H9 (cell line): ENCODE results near the gene NDUFA11. TPM values are rescaled to one million over a fixed set of nuclear protein-coding genes. Genes with fewer than 3 reads are reported as not detected.

Source experiments
- DNase-seq: peaks from one replicate; pipeline ENCODE4 v3.0.0-alpha.2; 2017
- H2AFZ ChIP-seq: one replicate; pipeline ENCODE4 v1.6.1; 2013; ENCODE audit warnings: mild to moderate bottlenecking, low read length, control low read depth, moderate library complexity
- H2AK5ac ChIP-seq: 2 replicates; pipeline ENCODE4 v1.6.1; 2013; ENCODE audit warnings: low read length, control low read depth, mixed read lengths; ENCODE audit not compliant: insufficient read length
- H2BK120ac ChIP-seq: one replicate; pipeline ENCODE4 v1.6.1; 2013; ENCODE audit warnings: low read depth, mild to moderate bottlenecking, low read length, control low read depth, inconsistent platforms; ENCODE audit not compliant: poor library complexity, severe bottlenecking
- H2BK12ac ChIP-seq: 2 replicates; pipeline ENCODE4 v1.6.1; 2013; ENCODE audit warnings: low read length, control low read depth, mixed read lengths, low read depth; ENCODE audit not compliant: insufficient read length
- H2BK15ac ChIP-seq: 2 replicates; pipeline ENCODE4 v1.6.1; 2013; ENCODE audit warnings: low read depth, low read length, control low read depth
- H2BK20ac ChIP-seq: one replicate; pipeline ENCODE4 v1.6.1; 2013; ENCODE audit warnings: low read depth, mild to moderate bottlenecking, low read length, control low read depth, inconsistent platforms; ENCODE audit not compliant: poor library complexity, severe bottlenecking
- H2BK5ac ChIP-seq: 2 replicates; pipeline ENCODE4 v1.6.1; 2013; ENCODE audit warnings: low read length, control low read depth, mixed read lengths; ENCODE audit not compliant: insufficient read length
- H3K14ac ChIP-seq: 2 replicates; pipeline ENCODE4 v1.6.1; 2013; ENCODE audit warnings: low read length, control low read depth; ENCODE audit not compliant: insufficient read depth
- H3K18ac ChIP-seq: 2 replicates; pipeline ENCODE4 v1.6.1; 2013; ENCODE audit warnings: low read depth, mild to moderate bottlenecking, mixed read lengths, low read length, control low read depth; ENCODE audit not compliant: insufficient read length
- H3K23ac ChIP-seq: 2 replicates; pipeline ENCODE4 v1.6.1; 2013; ENCODE audit warnings: low read length, control low read depth, mixed read lengths, low read depth; ENCODE audit not compliant: insufficient read length
- H3K23me2 ChIP-seq: 2 replicates; pipeline ENCODE4 v1.6.1; 2013; ENCODE audit warnings: low read depth, mild to moderate bottlenecking, mixed read lengths, low read length, control low read depth; ENCODE audit not compliant: insufficient read length, poor library complexity, severe bottlenecking
- H3K27ac ChIP-seq: 2 replicates; pipeline ENCODE4 v1.5.1; 2013; ENCODE audit warnings: low read length, control low read depth, mixed read lengths, low read depth; ENCODE audit not compliant: insufficient read length
- H3K27me3 ChIP-seq: 2 replicates; pipeline ENCODE4 v1.6.1; 2013; ENCODE audit warnings: low read length, control low read depth, inconsistent platforms; ENCODE audit not compliant: insufficient read depth
- H3K4ac ChIP-seq: 2 replicates; pipeline ENCODE4 v1.6.1; 2013; ENCODE audit warnings: low read depth, mild to moderate bottlenecking, control low read depth, inconsistent platforms, low read length, moderate library complexity
- H3K4me1 ChIP-seq: 2 replicates; pipeline ENCODE4 v1.6.1; 2013; ENCODE audit warnings: low read length, control low read depth, inconsistent platforms; ENCODE audit not compliant: insufficient read depth
- H3K4me2 ChIP-seq: 2 replicates; pipeline ENCODE4 v1.6.1; 2013; ENCODE audit warnings: low read length, control low read depth, mixed read lengths; ENCODE audit not compliant: insufficient read length, insufficient read depth
- H3K56ac ChIP-seq: 2 replicates; pipeline ENCODE4 v1.6.1; 2013; ENCODE audit warnings: low read depth, mild to moderate bottlenecking, mixed read lengths, low read length, control low read depth; ENCODE audit not compliant: insufficient read length
- H3K79me1 ChIP-seq: 2 replicates; pipeline ENCODE4 v1.6.1; 2013; ENCODE audit warnings: low read depth, mild to moderate bottlenecking, moderate library complexity, low read length, control low read depth, inconsistent platforms; ENCODE audit not compliant: insufficient read depth, poor library complexity, severe bottlenecking
- H3K79me2 ChIP-seq: 2 replicates; pipeline ENCODE4 v1.6.1; 2013; ENCODE audit warnings: low read length, control low read depth, inconsistent platforms; ENCODE audit not compliant: insufficient read depth
- H3K9ac ChIP-seq: 2 replicates; pipeline ENCODE4 v1.6.1; 2013; ENCODE audit warnings: low read length, control low read depth, mixed read lengths; ENCODE audit not compliant: insufficient read length; ENCODE audit errors: extremely low read depth
- H3K9me3 ChIP-seq: one replicate; pipeline ENCODE4 v1.6.1; 2013; ENCODE audit warnings: low read depth, low read length, inconsistent platforms; ENCODE audit not compliant: control insufficient read depth
- H3T11ph ChIP-seq: one replicate; pipeline ENCODE4 v1.6.1; 2013; ENCODE audit warnings: mild to moderate bottlenecking, low read length, control low read depth, inconsistent platforms
- H4K20me1 ChIP-seq: one replicate; pipeline ENCODE4 v1.6.1; 2013; ENCODE audit not compliant: control insufficient read depth, insufficient read length, insufficient read depth
- H4K5ac ChIP-seq: 2 replicates; pipeline ENCODE4 v1.6.1; 2013; ENCODE audit warnings: low read depth, mild to moderate bottlenecking, mixed read lengths, low read length, control low read depth; ENCODE audit not compliant: insufficient read length
- H4K8ac ChIP-seq: replicated peaks from 2 replicates; pipeline ENCODE4 v1.6.1; 2013; ENCODE audit warnings: low read length, control low read depth, mixed read lengths, low read depth; ENCODE audit not compliant: insufficient read length
- H4K91ac ChIP-seq: 2 replicates; pipeline ENCODE4 v1.6.1; 2013; ENCODE audit warnings: low read depth, mild to moderate bottlenecking, moderate library complexity, mixed read lengths, low read length, control low read depth; ENCODE audit not compliant: insufficient read length
- H3K27ac Mint-ChIP-seq, 3 experiments: 2 replicates in 2 of 3; 3 replicates in 1 of 3; pipeline ENCODE4 v1.8.0; 2020 to 2021; ENCODE audit warnings: mixed read lengths in 3 of 3, mild to moderate bottlenecking in 1 of 3, moderate library complexity in 1 of 3
- H3K27me3 Mint-ChIP-seq: 2 replicates; pipeline ENCODE4 v1.8.0; 2021; ENCODE audit warnings: low read depth, mild to moderate bottlenecking, moderate library complexity, mixed read lengths
- H3K36me3 Mint-ChIP-seq, 3 experiments: 2 replicates in 2 of 3; 3 replicates in 1 of 3; pipeline ENCODE4 v1.8.0; 2020 to 2021; ENCODE audit warnings: low read depth in 3 of 3, mixed read lengths in 3 of 3; ENCODE audit not compliant: insufficient read depth in 1 of 3
- H3K4me1 Mint-ChIP-seq, 2 experiments: 2 replicates each; pipeline ENCODE4 v1.8.0; 2020; ENCODE audit warnings: mixed read lengths in 2 of 2
- H3K4me3 Mint-ChIP-seq, 2 experiments: 2 replicates in 1 of 2; 3 replicates in 1 of 2; pipeline ENCODE4 v1.8.0; 2020 to 2021; ENCODE audit warnings: mild to moderate bottlenecking in 2 of 2, mixed read lengths in 2 of 2, moderate library complexity in 1 of 2
- H3K9me3 Mint-ChIP-seq, 2 experiments: 2 replicates in 1 of 2; 3 replicates in 1 of 2; pipeline ENCODE4 v1.8.0; 2020; ENCODE audit warnings: mild to moderate bottlenecking in 2 of 2, mixed read lengths in 2 of 2, moderate library complexity in 1 of 2
- WGBS: extraction: QIAGEN DNeasy Blood & Tissue Kit; methylation state at CpG from one replicate; pipeline ENCODE4 v1.1.7; 2013; ENCODE audit warnings: missing lambda C conversion rate, low lambda C conversion rate, mixed read lengths; ENCODE audit not compliant: insufficient read length; ENCODE audit errors: extremely low coverage; 5-methylcytosine and 5-hydroxymethylcytosine counted together
- total RNA-seq: library from RNA; stranded (reverse); gene quantifications from 2 replicates; pipeline ENCODE4 v1.2.1, GENCODE V29; 2021
- TF ChIP-seq, protein P1 (sequence below): fragments of 200-600 bp; sonication (generic); conservative IDR thresholded peaks from 3 replicates; pipeline ENCODE4 v1.8.0; 2021; ENCODE audit warnings: antibody characterized with exemption, mild to moderate bottlenecking

NDUFA11 gene
- total RNA-seq, 1 experiment from 2014 or later = 282 TPM

DNA sequence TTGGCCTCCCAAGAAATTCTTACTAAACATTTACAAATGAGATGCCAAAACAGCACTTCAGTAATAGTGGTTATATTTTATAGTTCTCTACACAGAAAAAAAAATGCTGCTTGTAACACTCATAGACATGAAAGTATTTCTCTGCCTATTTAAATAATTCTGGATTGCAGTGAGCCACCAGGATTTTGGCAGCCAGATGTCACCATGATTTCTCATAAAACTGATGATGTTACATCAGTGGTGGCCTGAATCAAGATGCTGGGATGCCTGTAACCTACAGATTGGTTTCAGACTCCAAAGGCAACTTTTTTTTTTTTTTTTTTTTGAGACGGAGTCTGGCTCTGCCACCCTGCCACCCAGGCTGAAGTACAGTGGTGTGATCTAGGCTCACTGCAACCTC, 7.8 kb upstream of the NDUFA11 start:
- Histone ChIP-seq H3K23ac (no peak overlapping the region), H3K4me2 (no peak overlapping the region), H3K4me1 (no peaks in the 10 kb centered on the region), H3K9ac (no peak overlapping the region), H3K79me1 (no peaks in the 10 kb centered on the region), H3T11ph (no peak overlapping the region), H3K56ac (no peak overlapping the region), H3K27ac (no peak overlapping the region), H2BK5ac (no peak overlapping the region), H3K4ac (no peak overlapping the region), H2BK120ac (no peak overlapping the region), H2BK20ac (no peak overlapping the region), H3K27me3 (no peaks in the 10 kb centered on the region), H4K91ac (no peak overlapping the region), H3K9me3 (no peaks in the 10 kb centered on the region), H3K23me2 (no peaks in the 10 kb centered on the region), H2BK15ac (no peak overlapping the region), H4K5ac (no peak overlapping the region), H4K8ac (no peak overlapping the region), H2AK5ac (no peak overlapping the region), H3K14ac (no peak overlapping the region), H3K18ac (no peak overlapping the region), H2BK12ac (no peak overlapping the region), H3K79me2 (no peaks in the 10 kb centered on the region), H2AFZ (no peak overlapping the region), H4K20me1 (no peaks in the 10 kb centered on the region)
- TF ChIP-seq, protein P1, sequence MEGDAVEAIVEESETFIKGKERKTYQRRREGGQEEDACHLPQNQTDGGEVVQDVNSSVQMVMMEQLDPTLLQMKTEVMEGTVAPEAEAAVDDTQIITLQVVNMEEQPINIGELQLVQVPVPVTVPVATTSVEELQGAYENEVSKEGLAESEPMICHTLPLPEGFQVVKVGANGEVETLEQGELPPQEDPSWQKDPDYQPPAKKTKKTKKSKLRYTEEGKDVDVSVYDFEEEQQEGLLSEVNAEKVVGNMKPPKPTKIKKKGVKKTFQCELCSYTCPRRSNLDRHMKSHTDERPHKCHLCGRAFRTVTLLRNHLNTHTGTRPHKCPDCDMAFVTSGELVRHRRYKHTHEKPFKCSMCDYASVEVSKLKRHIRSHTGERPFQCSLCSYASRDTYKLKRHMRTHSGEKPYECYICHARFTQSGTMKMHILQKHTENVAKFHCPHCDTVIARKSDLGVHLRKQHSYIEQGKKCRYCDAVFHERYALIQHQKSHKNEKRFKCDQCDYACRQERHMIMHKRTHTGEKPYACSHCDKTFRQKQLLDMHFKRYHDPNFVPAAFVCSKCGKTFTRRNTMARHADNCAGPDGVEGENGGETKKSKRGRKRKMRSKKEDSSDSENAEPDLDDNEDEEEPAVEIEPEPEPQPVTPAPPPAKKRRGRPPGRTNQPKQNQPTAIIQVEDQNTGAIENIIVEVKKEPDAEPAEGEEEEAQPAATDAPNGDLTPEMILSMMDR = no peak
- no CpG with 5 or more reads among the region's 1 CpG for WGBS
- no peak overlapping the region for H3K27ac Mint-ChIP-seq
- DNase-seq = no peak
- H3K9me3 Mint-ChIP-seq = no peaks in the 10 kb centered on the region
- no peaks in the 10 kb centered on the region; the same call in 1 of the 2 replicates for H3K27me3 Mint-ChIP-seq
- H3K4me1 Mint-ChIP-seq = no peaks in the 10 kb centered on the region
- no peak overlapping the region for H3K4me3 Mint-ChIP-seq
- H3K36me3 Mint-ChIP-seq = peaks cover 1 to 17% (median 6%) of the 10 kb centered on the region in 3 experiments; a peak in 6 of 7 replicates
